PFSK-1 (cell line): ENCODE data around the gene ACSL3.

Source experiments
- FOXP2 ChIP-seq: optimal IDR thresholded peaks from 2 replicates; pipeline ENCODE3; 2011; ENCODE audit warnings: borderline replicate concordance, control low read depth, inconsistent platforms; ENCODE audit not compliant: insufficient read depth; ENCODE audit errors: extremely low read length, extremely low read depth
- POLR2AphosphoS5 ChIP-seq: IDR thresholded peaks from 2 replicates; pipeline ENCODE4 v1.6.1; 2012; ENCODE audit warnings: low read depth, mild to moderate bottlenecking, control low read depth, low read length, moderate library complexity
- REST ChIP-seq, 2 experiments: IDR thresholded peaks; 2 replicates each; pipeline versions ENCODE4 v1.6.1 to v1.8.0; 2011 to 2012; ENCODE audit warnings: low read depth in 2 of 2, low read length in 2 of 2, control low read depth in 1 of 2, inconsistent platforms in 1 of 2, mild to moderate bottlenecking in 1 of 2, moderate library complexity in 1 of 2; ENCODE audit not compliant: insufficient read depth in 1 of 2
- SIN3A ChIP-seq: IDR thresholded peaks from 2 replicates; pipeline ENCODE4 v1.6.1; 2012; ENCODE audit warnings: mild to moderate bottlenecking, low read length, moderate library complexity, borderline replicate concordance; ENCODE audit not compliant: insufficient read depth
- TAF1 ChIP-seq: IDR thresholded peaks from 2 replicates; pipeline ENCODE4 v1.6.1; 2012; ENCODE audit warnings: low read length, control low read depth, borderline replicate concordance; ENCODE audit not compliant: insufficient read depth

The ACSL3 gene

DNA sequence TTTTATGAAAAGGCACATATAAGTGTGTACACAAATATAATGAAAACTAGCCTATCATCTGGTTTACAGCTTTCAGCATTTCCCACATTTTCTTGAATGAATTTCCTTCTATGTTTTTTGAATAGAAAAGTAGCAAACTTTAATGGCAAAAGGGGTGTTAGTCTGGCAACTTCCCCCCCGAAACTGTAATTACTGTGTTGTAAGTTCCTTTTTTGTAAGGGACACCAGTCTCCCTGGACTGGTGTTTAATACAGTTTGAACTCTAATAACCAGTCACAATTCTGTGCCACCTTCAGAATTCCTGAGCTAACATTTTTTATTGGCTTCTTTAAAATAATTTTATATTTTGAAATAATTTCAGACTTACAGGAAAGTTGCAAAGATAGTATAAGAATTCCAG is 94.2 kb downstream of the ACSL3 start:
- no peak for TF ChIP-seq REST (IDR thresholded peaks at IDR 0.05; ENCODE audit: insufficient read depth in 1 of 2, low read depth in 2 of 2, low read length in 2 of 2)
- TF ChIP-seq FOXP2 = no peak
- no peak for TF ChIP-seq POLR2AphosphoS5
- no peak for TF ChIP-seq TAF1
- no peak for TF ChIP-seq SIN3A

DNA sequence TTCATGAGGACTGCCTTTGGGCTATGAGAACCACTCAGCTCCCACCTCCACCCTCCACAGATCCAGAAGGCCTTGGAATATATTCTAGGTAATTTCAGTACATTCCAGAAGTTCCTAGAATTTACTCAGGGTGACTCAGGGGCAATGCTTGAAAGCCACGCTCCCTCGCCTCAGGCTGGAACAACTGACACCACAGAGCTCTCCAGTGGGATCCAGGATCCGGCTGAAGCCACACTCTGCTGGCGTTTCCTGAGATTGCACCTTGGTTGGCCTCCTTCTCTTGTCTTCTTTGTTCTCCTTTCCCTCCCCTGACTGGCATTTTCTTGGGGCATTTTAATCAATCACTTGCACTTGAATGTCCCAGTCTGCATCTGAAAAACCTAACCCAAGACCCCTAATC is 98.5 kb downstream of the ACSL3 start:
- TF ChIP-seq REST (IDR thresholded peaks at IDR 0.05; ENCODE audit: insufficient read depth in 1 of 2, low read depth in 2 of 2, low read length in 2 of 2) = no peak
- no peak for TF ChIP-seq FOXP2
- no peak for TF ChIP-seq POLR2AphosphoS5
- no peak for TF ChIP-seq TAF1
- TF ChIP-seq SIN3A = no peak

- no peak for TF ChIP-seq POLR2AphosphoS5
- TF ChIP-seq REST (IDR thresholded peaks at IDR 0.05; ENCODE audit: insufficient read depth in 1 of 2, low read depth in 2 of 2, low read length in 2 of 2) = no peak
- no peak for TF ChIP-seq SIN3A
- no peak for TF ChIP-seq TAF1
- TF ChIP-seq FOXP2 = no peak
Observed at GRCh38 chr2:222960126-222960525, 99.3 kb downstream of the ACSL3 start.

- no peak for TF ChIP-seq FOXP2
- TF ChIP-seq REST (IDR thresholded peaks at IDR 0.05; ENCODE audit: insufficient read depth in 1 of 2, low read depth in 2 of 2, low read length in 2 of 2) = no peak
- no peak for TF ChIP-seq SIN3A
- no peak for TF ChIP-seq TAF1
- no peak for TF ChIP-seq POLR2AphosphoS5
Observed at GRCh38 chr2:222963641-222964040, 102.8 kb downstream of the ACSL3 start.

DNA sequence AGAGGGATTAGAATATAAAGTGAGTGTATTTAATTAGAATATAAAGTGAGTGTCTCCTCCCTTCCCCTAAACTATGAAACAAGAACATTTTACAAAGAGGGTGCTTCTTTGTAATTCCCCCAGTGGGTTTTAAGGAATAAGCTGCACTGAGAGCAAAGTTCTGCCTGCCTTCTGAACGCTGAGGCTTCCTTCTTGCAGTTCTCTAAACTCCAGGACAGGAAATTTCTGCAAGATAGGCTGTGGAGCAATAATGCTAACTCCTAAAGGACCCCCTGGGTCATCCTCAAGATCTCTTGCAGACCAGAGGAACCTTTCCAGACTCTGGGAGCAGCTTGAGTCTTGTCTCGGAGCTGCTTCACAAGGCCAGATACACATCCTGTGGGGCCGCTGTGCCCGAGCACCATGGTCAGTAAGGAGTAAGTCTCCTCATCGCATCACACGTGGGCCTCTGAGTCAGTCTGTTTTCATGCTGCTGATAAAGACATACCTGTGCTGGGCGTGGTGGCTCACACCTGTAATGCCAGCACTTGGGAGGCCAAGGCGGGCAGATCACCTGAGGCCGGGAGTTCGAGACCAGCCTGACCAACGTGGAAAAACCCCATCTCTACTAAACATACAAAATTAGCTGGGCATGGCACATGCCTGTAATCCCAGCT is 103.7 kb downstream of the ACSL3 start:
- TF ChIP-seq TAF1 (no peak), SIN3A (no peak), REST (IDR thresholded peaks at IDR 0.05; ENCODE audit: insufficient read depth in 1 of 2, low read depth in 2 of 2, low read length in 2 of 2) (no peak), FOXP2 (no peak)
